Endothelial cell of umbilical vein (primary cell): Measurements from ENCODE around the gene TWIST1. TPM values are rescaled to one million over a fixed set of nuclear protein-coding genes. Genes with fewer than 3 reads are reported as not detected.

Experiments
- BruUV-seq: library from RNA; stranded (reverse); fragments of 400-500 nt; replicated peaks from 2 replicates; lab custom pipeline; 2021; lab: Mats Ljungman, UMichigan
- CTCF ChIA-PET: fragments of 300-600, 350-600 bp; sonication (Branson Sonifier 250); formaldehyde crosslinking; loops from one replicate; lab custom pipeline; 2021; ENCODE audit warnings: antibody characterized with exemption, inconsistent platforms; lab: Charles Lee
- POLR2A ChIA-PET: fragments of 300-600, 350-600 bp; sonication (Branson Sonifier 250); formaldehyde crosslinking; loops from one replicate; lab custom pipeline; 2021; ENCODE audit warnings: antibody characterized with exemption, inconsistent platforms; lab: Charles Lee
- DNase-seq: peaks from one replicate; pipeline ENCODE4 v3.0.0-alpha.2; 2011; ENCODE audit warnings: low read depth, low spot score
- FAIRE-seq: peaks from 2 replicates; lab custom pipeline; 2011; peaks lifted over from hg19 to GRCh38; lab: Jason Lieb, UNC
- H2AFZ ChIP-seq: 2 replicates; pipeline ENCODE4 v1.6.0; 2012; ENCODE audit warnings: low read depth, low read length, control low read depth, inconsistent platforms
- H3K27ac ChIP-seq: 2 replicates; pipeline ENCODE4 v1.5.1; 2011; ENCODE audit warnings: low read depth, mild to moderate bottlenecking, control low read depth, low read length, moderate library complexity; ENCODE audit not compliant: insufficient read depth
- H3K27me3 ChIP-seq, 2 experiments: 2 replicates each; pipeline versions ENCODE4 v1.6.0 to v1.6.1; 2011; ENCODE audit warnings: low read length in 2 of 2, mixed read lengths in 1 of 2; ENCODE audit not compliant: control insufficient read depth in 2 of 2, insufficient read depth in 2 of 2
- H3K36me3 ChIP-seq, 2 experiments: 2 replicates in 1 of 2; 3 replicates in 1 of 2; pipeline ENCODE4 v1.5.1; 2011; ENCODE audit warnings: low read length in 2 of 2, mild to moderate bottlenecking in 1 of 2, moderate library complexity in 1 of 2; ENCODE audit not compliant: control insufficient read depth in 2 of 2, insufficient read depth in 2 of 2; ENCODE audit errors: extremely low read depth in 1 of 2
- H3K4me1 ChIP-seq: 3 replicates; pipeline ENCODE4 v1.5.1; 2011; ENCODE audit warnings: mild to moderate bottlenecking, low read length; ENCODE audit not compliant: control insufficient read depth, insufficient read depth; ENCODE audit errors: extremely low read depth
- H3K4me2 ChIP-seq: 2 replicates; pipeline ENCODE4 v1.6.1; 2011; ENCODE audit warnings: low read length, control low read depth, mixed read lengths; ENCODE audit not compliant: insufficient read depth
- H3K4me3 ChIP-seq, 3 experiments: fragments of 200-600 bp in 1 of 3; sonication (generic), shearing (Covaris generic) in 1 of 3; replicated peaks in 1 of 3; 2 replicates each; pipeline ENCODE4 v1.5.1; 2011 to 2016; ENCODE audit warnings: control low read depth in 3 of 3, low read length in 3 of 3, mild to moderate bottlenecking in 2 of 3, inconsistent platforms in 1 of 3, low read depth in 1 of 3, moderate library complexity in 1 of 3; ENCODE audit not compliant: insufficient read depth in 1 of 3
- H3K79me2 ChIP-seq: 2 replicates; pipeline ENCODE4 v1.6.0; 2012; ENCODE audit warnings: low read length, inconsistent platforms; ENCODE audit not compliant: control insufficient read depth, insufficient read depth
- H3K9ac ChIP-seq: replicated peaks from 2 replicates; pipeline ENCODE3; 2011; ENCODE audit warnings: low read length, control low read depth; ENCODE audit not compliant: insufficient read depth; ENCODE audit errors: extremely low read depth
- H3K9me1 ChIP-seq: replicated peaks from 3 replicates; pipeline ENCODE4 v1.6.0; 2011; ENCODE audit warnings: mild to moderate bottlenecking, low read length; ENCODE audit not compliant: control insufficient read depth, insufficient read depth; ENCODE audit errors: extremely low read depth
- H3K9me3 ChIP-seq: replicated peaks from 2 replicates; pipeline ENCODE4 v1.5.1; 2012; ENCODE audit warnings: low read length, inconsistent platforms; ENCODE audit not compliant: control insufficient read depth, insufficient read depth
- H4K20me1 ChIP-seq: replicated peaks from 2 replicates; pipeline ENCODE3; 2011; ENCODE audit warnings: mild to moderate bottlenecking, low read length; ENCODE audit not compliant: control insufficient read depth, insufficient read depth; ENCODE audit errors: extremely low read depth
- EZH2 ChIP-seq: IDR thresholded peaks from 2 replicates; pipeline ENCODE4 v1.6.1; 2012; ENCODE audit warnings: borderline replicate concordance, low read depth, mild to moderate bottlenecking, moderate library complexity, low read length, inconsistent platforms; ENCODE audit not compliant: severe bottlenecking
- FOS ChIP-seq: IDR thresholded peaks from 2 replicates; pipeline ENCODE4 v1.6.1; 2011; ENCODE audit warnings: mild to moderate bottlenecking, low read length, moderate library complexity, borderline replicate concordance; ENCODE audit not compliant: insufficient read depth
- GATA2 ChIP-seq: IDR thresholded peaks from 2 replicates; pipeline ENCODE4 v1.7.0; 2011; ENCODE audit warnings: low read depth, mild to moderate bottlenecking, moderate library complexity, mixed read lengths, low read length; ENCODE audit not compliant: insufficient read length, insufficient read depth
- JUN ChIP-seq: IDR thresholded peaks from 2 replicates; pipeline ENCODE4 v1.6.1; 2011; ENCODE audit warnings: borderline replicate concordance, low read depth; ENCODE audit not compliant: insufficient read length, insufficient read depth
- MYC ChIP-seq: IDR thresholded peaks from one replicate; pipeline ENCODE4 v1.6.1; 2011; ENCODE audit warnings: mild to moderate bottlenecking, low read depth, low read length
- POLR2A ChIP-seq: IDR thresholded peaks from 2 replicates; pipeline ENCODE4 v1.6.1; 2012; ENCODE audit warnings: low read depth, mild to moderate bottlenecking, control low read depth, low read length
- POLR2AphosphoS5 ChIP-seq: IDR thresholded peaks from 2 replicates; pipeline ENCODE4 v1.6.1; 2012; ENCODE audit warnings: low read depth, mild to moderate bottlenecking, control low read depth, low read length, moderate library complexity; ENCODE audit not compliant: insufficient read depth
- dilution Hi-C: fragments of 300-500 bp; cut with MboI; formaldehyde crosslinking; loops from one replicate; pipeline ENCODE4 v1.15.0; 2019; ENCODE audit warnings: low sequenced_read_pairs; ENCODE audit not compliant: extremely low pct_ligation_motif_present
- intact Hi-C: fragments of 100-400 bp; cut with micrococcal nuclease; formaldehyde crosslinking; loops from one replicate; pipeline ENCODE4 v1.10.0; 2022
- polyA plus RNA-seq, 4 experiments: library from polyadenylated mRNA; depleted of rRNA in 3 of 4; stranded (reverse) in 3 of 4; unstranded in 1 of 4; fragments of >200 nt; gene quantifications; 2 replicates each; pipeline versions ENCODE4 v1.2.1 to v1.2.3, GENCODE V29; 2011 to 2012; ENCODE audit warnings: missing spikeins in 1 of 4
- total RNA-seq: library from RNA; stranded (reverse); gene quantifications from 2 replicates; pipeline ENCODE4 v1.2.3, GENCODE V29; 2021
- TF ChIP-seq, protein P1 (sequence below), 2 donors: IDR thresholded peaks; 1 replicate in 1 of 2; 2 replicates in 1 of 2; pipeline ENCODE4 v1.5.1; 2011; ENCODE audit warnings: low read length in 2 of 2, mild to moderate bottlenecking in 2 of 2, moderate library complexity in 2 of 2, control low read depth in 1 of 2, inconsistent platforms in 1 of 2, low read depth in 1 of 2; ENCODE audit not compliant: insufficient read depth in 1 of 2; ENCODE audit errors: extremely low read depth in 1 of 2
- TF ChIP-seq, protein P2 (sequence below): IDR thresholded peaks from 2 replicates; pipeline ENCODE4 v1.6.1; 2011; ENCODE audit not compliant: insufficient read depth, insufficient read length

Gene TWIST1
- total and polyA plus RNA-seq, 2 donors (not counting 3 experiments of a cell fraction or from before 2014, with no cell fraction given): not detected

DNA sequence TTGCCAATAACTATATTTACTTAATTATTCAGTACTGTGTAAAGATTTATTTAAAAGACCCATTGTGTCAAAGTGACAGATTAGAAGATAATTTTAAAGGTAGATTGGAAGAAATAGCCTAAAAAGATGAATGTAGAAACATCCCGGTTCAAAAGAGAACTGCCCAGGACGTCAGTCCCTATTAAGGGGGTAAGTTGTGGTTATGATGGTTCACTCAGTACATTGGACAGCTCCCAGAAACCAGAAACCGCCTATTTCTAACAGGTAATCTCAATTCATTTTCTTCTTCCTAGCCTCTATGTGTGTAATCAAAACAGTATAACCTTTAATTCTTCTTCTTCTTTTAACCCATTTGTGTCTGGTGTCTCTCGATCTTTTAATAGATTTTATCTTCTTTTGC lies 29.3 kb upstream of the TWIST1 start:
- Histone ChIP-seq H2AFZ (no peak overlapping the region), H4K20me1 (no peaks in the 10 kb centered on the region), H3K36me3 (no peaks in the 10 kb centered on the region), H3K9me3 (no peaks in the 10 kb centered on the region), H3K4me2 (no peak overlapping the region), H3K9ac (no peak overlapping the region), H3K4me1 (no peaks in the 10 kb centered on the region), H3K79me2 (no peaks in the 10 kb centered on the region), H3K4me3 (no peak overlapping the region), H3K27me3 (peaks cover 24 to 50% of the 10 kb centered on the region in 2 experiments), H3K27ac (no peak overlapping the region), H3K9me1 (no peaks in the 10 kb centered on the region)
- dilution Hi-C loops: no loop called here
- BruUV-seq: no TSS peak
- ChIA-PET CTCF (no interaction called here), POLR2A (no interaction called here)
- intact Hi-C loops: no loop called here
- DNase-seq (peak; percentile 12), FAIRE-seq (no peak)
- TF ChIP-seq EZH2: no peak
- TF ChIP-seq, protein P1, sequence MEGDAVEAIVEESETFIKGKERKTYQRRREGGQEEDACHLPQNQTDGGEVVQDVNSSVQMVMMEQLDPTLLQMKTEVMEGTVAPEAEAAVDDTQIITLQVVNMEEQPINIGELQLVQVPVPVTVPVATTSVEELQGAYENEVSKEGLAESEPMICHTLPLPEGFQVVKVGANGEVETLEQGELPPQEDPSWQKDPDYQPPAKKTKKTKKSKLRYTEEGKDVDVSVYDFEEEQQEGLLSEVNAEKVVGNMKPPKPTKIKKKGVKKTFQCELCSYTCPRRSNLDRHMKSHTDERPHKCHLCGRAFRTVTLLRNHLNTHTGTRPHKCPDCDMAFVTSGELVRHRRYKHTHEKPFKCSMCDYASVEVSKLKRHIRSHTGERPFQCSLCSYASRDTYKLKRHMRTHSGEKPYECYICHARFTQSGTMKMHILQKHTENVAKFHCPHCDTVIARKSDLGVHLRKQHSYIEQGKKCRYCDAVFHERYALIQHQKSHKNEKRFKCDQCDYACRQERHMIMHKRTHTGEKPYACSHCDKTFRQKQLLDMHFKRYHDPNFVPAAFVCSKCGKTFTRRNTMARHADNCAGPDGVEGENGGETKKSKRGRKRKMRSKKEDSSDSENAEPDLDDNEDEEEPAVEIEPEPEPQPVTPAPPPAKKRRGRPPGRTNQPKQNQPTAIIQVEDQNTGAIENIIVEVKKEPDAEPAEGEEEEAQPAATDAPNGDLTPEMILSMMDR (IDR thresholded peaks at IDR 0.05; ENCODE audit: extremely low read depth in 1 of 2, insufficient read depth in 1 of 2, low read depth in 1 of 2, low read length in 2 of 2): no peak
- no peak for TF ChIP-seq FOS
- no peak for TF ChIP-seq POLR2A
- TF ChIP-seq JUN: no peak
- TF ChIP-seq, protein P2, sequence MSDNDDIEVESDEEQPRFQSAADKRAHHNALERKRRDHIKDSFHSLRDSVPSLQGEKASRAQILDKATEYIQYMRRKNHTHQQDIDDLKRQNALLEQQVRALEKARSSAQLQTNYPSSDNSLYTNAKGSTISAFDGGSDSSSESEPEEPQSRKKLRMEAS: no peak
- no peak for TF ChIP-seq MYC
- TF ChIP-seq POLR2AphosphoS5: no peak
- TF ChIP-seq GATA2: no peak
